Choroid plexus epithelial cell (primary cell): Measurements from ENCODE around the gene ANKRD31.

Experiments
- DNase-seq: peaks from one replicate; pipeline ENCODE4 v3.0.0-alpha.2; 2010; ENCODE audit warnings: low read depth
- H3K4me3 ChIP-seq: 2 replicates; pipeline ENCODE4 v1.5.1; 2011; ENCODE audit warnings: low read depth, mild to moderate bottlenecking, control low read depth, low read length, moderate library complexity
- TF ChIP-seq, protein P1 (sequence below): conservative IDR thresholded peaks from 2 replicates; pipeline ENCODE4 v1.5.1; 2011; ENCODE audit warnings: low read depth, mild to moderate bottlenecking, control low read depth, inconsistent platforms, low read length, moderate library complexity

Gene ANKRD31

DNA sequence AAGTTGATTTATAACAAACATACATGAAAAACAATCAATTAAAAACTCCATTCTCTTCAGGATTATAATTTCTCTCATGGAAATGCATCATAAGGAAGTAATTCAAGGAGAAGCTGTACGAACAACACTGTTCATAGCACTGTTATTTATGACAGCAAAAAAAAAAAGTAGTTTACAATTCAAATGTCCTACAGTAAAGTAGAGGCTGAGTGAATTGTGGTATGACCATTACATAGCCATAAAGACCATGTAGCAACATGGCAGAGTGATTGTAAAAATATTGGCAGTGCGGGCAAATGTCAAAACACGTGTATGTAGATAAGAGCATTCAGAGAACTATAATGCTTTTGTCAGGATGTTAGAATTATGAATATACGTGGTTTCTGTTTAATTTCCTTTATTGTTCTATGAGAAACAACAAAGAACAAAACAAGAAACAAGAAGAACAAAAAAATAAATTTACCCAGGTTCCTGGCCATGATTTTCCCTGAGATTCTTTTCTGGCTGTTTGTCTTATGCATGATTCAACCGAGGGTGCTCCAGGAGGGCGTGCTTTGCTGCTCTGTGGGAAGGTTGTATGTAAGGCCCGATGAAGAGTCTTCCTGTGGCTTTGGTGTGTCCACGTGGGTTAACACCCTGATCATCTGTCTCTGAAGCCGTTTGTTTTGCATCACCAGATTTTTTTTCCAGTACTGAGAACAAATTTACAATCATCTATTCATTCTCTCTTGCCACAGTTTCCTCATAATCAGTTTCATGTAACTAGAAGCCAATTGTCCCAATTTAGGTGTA, 213.1 kb downstream of the ANKRD31 start:
- DNase-seq = peak; percentile 72
- no peak overlapping the region for H3K4me3 ChIP-seq
- TF ChIP-seq, protein P1, sequence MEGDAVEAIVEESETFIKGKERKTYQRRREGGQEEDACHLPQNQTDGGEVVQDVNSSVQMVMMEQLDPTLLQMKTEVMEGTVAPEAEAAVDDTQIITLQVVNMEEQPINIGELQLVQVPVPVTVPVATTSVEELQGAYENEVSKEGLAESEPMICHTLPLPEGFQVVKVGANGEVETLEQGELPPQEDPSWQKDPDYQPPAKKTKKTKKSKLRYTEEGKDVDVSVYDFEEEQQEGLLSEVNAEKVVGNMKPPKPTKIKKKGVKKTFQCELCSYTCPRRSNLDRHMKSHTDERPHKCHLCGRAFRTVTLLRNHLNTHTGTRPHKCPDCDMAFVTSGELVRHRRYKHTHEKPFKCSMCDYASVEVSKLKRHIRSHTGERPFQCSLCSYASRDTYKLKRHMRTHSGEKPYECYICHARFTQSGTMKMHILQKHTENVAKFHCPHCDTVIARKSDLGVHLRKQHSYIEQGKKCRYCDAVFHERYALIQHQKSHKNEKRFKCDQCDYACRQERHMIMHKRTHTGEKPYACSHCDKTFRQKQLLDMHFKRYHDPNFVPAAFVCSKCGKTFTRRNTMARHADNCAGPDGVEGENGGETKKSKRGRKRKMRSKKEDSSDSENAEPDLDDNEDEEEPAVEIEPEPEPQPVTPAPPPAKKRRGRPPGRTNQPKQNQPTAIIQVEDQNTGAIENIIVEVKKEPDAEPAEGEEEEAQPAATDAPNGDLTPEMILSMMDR = no peak

DNA sequence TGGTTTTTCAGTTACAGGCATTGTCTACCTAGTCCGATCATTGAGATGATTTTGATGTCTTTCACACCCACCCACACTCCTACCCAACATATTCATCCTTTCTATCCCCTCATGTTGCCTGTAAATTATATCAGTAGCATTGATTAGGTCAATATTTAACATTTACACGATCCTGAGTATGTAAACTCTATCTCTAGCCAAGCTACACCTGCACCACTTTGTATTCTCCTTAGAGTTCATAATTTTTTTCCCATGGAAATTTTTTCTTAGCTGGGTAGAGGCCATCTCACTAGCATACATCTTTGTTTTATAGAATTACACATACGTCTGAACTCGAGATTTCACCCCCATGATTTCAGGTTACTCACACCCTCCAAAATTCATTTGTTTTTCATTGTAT, 214.9 kb downstream of the ANKRD31 start:
- TF ChIP-seq, protein P1 = no peak
- DNase-seq = no peak

DNA sequence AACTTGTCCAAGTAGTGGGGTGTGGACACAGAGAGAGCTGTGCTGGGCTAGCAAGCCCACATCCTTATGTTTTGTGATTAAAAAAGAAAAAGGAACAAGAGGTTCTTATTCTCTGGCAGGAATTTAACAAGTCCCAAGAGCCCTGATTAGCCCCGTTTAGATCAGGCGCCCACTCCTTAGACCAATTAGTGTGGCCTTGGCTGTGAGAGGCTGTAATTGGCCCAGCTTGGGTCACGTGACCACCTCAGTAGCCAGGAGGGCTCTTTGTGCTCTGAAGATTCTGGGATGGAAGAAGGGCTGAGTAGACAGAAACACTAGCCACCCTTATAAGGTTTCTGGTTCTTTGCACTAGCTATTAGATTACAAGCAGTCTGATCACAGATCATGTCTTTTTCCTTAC, 215.5 kb downstream of the ANKRD31 start:
- no peak overlapping the region for H3K4me3 ChIP-seq
- TF ChIP-seq, protein P1 = no peak
- DNase-seq = no peak

More for the DNA sequence above, 214.9 kb downstream of the ANKRD31 start:
- H3K4me3 ChIP-seq = no peak overlapping the region

DNA sequence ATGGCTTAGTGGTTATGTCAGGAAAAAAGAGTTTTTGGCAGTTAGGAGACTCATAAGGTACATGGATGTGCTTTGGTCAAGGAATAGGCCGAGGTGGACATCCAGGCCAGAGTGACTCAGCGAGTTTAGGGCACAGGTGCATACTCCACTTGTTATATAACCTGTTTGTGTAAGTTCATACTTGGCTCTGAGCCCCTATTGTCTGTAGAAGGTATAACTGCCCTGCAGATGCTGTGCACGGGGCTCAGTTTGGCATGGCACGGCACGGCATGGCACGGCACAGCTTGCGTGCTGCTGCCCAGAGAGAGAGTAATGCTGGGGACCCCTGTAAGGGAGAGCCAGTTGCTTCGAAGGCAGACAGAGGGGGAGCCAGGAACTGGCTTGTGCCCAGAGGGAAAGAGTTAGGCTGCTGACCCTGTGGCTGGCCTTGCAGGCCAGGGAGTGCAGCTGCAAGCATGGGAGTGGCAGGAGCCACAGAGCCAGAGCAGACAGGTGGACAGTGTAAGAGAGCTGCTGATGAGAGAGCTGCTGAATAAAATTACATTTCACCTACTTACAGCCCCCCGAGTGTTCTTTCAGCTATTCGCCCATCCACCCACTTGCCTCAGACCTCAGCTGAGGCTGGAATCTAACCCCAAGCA, 216.5 kb downstream of the ANKRD31 start:
- DNase-seq = no peak

DNA sequence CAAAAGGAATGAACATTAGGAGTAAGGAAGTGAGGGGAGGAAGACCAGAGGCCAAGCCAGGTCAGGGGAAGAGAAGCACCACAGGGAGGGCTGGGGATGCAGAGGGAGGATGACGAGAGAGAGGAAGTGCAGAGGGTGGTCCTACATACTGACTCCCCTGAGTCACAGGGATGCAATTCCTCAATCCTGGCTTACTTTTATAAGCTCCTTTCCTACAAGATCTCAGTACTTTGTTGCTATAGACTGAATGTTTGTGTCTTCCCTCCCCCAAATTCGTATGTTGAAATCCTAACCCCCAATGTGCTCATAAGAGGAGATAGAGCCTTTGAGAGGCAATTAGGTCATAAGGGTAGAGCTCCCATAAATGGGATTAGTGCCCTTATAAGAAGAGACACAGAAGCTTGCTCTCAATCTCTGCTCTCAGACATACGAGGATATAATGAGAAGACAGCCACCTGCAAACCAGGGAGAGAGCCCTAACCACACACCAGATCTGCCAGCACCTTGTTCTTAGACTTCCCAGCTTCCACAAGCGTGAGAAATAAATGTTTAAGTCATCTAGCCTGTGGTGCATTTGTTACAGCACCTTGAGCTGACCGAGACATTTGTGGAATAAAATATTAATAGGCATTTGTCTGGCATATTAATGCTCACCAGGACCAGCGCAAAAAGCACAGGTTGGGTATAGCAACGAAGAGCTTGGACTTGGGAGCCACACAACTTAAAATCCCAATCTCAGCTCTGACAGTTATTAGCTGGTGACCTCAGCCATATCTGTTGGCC, 217.7 kb downstream of the ANKRD31 start:
- TF ChIP-seq, protein P1 = no peak
- no peak for DNase-seq
- no peak overlapping the region for H3K4me3 ChIP-seq

More for the DNA sequence above, 216.5 kb downstream of the ANKRD31 start:
- no peak overlapping the region for H3K4me3 ChIP-seq
- TF ChIP-seq, protein P1 = no peak
